HG03469 (cell line): Measurements from ENCODE around the gene ANTXR2.

ENCODE experiments used
- ATAC-seq: cut with Tn5 transposase; IDR thresholded peaks from one replicate; pipeline ENCODE4 v1.9.1; 2021; ENCODE audit warnings: mild to moderate bottlenecking, moderate library complexity, moderate number of reproducible peaks; ENCODE audit not compliant: unreplicated experiment

The ANTXR2 gene

DNA sequence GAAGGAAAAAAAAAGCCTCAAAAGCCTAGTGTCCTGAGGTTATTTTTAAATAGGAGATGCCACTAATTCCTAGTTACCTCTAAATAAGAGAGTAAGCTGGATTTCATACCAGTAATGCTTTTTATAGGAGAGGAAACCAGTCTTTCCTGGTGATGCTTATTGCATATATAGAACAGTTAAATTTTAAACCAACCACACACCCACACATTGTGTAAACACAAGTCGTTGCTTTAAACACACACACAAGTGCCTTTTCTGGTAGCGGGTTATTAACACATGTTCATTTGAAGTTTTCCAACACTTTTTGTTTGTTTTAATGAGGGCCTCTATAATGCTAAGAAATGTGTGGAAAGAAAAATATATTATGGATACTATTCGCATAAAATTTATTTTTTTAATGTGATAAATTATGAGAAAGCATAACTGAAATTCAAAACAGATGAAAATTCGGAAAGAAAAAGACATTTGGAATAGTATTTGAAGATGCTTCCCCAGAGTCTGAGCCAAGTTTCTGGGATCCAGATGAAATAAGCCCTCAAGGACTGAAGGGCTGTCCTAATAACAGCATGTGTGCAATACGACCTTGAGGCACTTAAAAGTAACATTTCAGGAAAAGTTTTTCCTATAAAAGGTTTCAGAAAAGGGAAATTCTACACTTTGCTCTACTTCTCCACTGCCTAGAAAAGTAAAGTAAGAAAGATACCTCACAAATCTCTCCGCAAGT lies 2.0 kb downstream of the ANTXR2 start:
- ATAC-seq: no peak

DNA sequence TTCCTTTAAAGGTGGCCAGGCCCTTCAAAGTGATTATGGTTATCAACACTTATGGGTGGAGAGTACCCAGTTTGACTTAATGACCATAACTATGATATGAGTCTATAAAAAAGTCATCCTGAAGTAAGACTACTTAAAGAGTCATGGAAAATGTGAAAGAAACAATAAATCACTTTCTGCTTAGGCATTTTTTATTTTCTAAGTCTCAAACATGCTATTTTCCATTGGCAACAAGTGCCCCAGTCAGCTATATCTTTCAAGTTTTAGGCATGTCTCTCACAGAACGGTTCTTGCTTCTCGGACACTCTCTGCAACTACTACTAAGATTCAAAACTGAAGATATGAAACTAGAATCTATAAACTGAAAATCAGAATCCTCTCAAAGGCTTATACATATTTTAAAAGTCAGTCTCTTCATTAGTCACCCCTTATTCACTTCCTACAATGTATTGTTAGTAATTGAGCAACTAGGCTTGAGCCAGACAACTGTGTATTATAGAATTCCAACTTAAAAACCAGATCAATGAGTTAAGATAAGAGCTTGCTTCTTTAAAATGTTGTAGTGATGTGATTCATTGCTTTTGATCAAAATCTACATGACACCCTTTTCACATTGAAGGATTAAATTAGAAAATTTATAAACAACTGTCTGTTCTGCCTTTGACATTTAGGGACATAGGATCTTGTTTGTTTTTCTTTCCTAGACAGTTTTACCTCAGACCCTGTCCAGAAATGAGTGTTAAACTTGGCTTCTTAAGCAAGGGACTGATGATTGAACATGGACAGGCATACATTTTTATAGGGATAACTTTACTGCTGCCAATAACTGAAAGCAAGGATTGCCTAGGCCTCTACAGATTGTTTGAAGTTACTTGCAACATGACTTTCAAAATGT lies 2.9 kb downstream of the ANTXR2 start:
- no peak for ATAC-seq

DNA sequence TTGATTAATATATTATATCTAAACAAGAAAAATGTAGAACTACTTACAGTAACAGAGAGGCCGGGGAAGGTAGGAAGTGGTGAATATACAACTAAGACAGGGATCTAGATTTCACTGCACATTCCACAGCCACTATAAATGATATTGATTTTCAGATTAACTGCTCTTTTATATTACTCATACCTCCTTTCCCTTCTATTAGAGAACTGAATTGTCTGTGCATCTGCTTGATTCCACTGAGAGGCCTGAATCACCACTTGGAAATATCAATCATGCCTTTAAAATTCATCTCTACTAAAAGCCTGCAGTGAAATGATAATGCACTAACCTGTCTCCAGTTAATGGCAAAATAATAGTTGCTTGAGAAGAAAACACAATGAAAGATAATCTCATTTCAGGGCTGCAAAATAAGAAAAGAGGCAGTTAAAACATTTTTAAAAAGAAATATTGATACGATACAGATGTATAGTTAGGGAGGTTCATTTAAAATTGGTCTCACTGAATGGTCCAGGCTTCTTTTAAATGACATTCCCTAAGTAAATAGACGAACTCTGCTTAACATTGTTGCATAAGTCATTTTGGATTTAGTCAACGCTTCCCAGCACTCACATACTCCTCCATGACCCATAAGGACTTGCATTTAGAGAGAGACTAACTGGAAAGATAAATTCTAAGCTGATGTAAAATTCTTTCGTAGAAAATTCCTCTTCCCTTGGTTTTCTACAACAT lies 3.8 kb downstream of the ANTXR2 start:
- ATAC-seq: no peak

DNA sequence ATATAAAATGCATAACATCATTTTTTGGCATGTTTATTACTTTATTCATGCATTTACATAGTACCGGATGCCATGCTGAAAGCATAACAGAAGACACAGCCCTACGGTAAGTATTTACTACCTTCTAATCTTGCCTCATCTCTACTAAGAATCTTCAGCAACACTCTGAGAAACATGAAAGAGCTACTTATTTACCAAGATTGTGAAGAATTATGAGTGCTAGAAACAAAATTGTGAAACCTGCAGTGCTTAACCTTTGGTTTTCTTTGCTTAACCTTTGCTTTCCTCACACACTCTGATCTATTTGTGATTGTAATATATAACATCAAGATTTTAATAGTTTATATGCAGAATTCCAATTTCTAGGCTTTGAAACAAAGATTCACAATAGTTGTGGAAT lies 7.4 kb downstream of the ANTXR2 start:
- no peak for ATAC-seq

DNA sequence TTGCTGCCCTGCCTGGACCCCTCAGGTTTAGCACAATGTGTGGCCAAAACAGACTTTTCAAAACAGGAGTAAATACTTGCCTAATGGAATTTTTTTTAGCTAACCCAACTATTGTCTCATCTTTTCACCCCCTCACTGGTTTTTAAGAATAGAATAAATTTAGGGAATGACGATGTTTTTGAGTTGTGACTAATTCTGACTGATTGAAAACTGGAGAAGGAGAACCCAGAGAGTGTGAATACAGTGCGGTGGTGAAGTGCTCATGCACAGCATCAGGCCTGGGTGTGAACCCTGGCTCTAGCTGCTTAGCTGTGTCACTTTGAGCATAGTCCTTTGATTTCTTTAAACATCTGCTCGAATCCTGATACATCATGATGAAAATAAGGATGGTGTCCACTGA lies 10.5 kb downstream of the ANTXR2 start:
- ATAC-seq: no peak

DNA sequence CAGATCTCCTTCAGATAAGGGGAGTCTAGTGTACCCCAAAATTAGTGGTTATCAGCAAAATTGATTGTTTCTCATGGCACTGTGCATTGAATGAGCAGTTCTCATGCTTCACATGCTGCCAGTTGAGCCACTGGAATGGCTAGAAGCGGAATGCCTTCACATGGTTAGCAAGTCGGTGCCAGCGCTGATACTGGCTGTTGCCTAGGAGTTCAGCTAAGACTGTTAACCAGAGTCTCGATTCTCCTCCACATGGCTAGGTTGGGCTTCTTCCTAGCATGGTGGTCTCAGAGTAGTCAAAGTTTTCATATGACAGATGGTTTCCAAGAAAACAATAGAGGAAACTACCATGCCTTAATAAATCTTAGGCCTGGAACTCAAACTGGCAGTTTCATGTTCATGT lies 12.2 kb downstream of the ANTXR2 start:
- no peak for ATAC-seq

DNA sequence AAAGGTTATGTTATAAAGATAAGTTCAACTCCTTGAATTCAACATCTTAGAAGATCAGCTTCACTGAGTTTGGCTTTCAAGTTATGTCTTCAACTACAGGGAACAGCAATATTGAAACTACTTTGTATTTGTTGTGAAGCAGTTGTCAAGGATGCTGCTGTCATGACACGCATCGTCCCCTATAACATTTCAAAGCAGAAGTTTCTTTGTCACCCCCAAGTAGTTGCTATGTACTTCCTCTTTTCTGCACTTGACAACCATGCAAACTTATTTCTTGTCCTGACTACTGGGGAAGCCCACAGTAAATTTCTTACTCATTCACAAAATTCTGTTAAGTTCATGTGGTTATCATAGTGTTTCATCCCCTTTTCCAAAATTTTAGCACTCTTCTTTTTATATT lies 14.3 kb downstream of the ANTXR2 start:
- peak; percentile 98 for ATAC-seq

DNA sequence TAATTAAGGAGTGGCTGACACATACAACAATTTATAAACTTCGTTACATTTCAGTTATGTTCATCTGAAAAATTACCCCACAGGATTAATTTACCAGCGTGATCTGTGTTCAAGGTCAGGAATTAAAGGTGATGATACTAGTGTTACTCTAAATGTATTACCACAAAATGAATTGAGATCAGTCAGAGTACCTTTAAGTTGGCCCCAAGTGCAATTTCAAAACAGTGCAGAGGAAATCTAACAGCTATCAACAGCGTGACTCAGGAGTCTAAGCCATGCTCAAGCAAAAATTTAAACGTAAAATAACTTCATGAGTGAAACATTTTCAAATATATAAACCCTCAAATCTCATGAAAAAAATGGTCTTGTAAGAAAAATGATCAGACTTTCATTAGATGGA lies 18.7 kb downstream of the ANTXR2 start:
- no peak for ATAC-seq

DNA sequence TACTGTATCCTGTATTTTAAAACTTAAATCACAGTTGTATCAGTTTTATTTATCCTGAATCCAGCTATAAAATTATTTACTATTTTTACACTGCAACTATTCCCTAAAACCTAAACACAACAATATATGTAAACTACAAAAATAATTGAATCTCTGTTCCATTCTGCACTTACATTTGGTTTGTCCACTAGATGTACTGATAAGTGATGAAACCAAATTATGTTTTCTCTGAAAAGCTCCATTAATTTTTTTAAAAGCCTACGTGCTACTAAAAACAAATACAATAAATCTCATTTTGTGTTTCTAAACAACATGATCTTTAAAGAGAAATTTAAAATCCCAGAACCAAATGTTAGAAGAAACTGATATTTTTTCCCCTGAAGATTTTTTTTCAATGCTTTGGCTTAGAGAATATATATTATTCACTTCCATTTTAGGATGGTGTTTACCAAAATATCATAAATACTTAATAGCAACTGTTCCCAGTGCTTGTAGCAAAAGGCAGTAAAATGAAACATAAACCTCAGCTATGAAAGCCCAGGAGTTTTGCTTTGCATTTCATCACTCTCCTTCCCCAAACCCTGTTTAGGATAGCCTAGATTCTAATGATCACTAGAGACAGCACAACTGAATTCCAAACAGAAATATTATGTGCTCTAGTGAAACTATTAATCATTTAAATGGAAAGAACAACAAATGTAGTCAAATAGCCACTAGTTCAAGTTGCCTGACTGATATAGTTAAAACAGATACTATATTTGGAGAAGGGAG lies 19.7 kb downstream of the ANTXR2 start:
- ATAC-seq: no peak

DNA sequence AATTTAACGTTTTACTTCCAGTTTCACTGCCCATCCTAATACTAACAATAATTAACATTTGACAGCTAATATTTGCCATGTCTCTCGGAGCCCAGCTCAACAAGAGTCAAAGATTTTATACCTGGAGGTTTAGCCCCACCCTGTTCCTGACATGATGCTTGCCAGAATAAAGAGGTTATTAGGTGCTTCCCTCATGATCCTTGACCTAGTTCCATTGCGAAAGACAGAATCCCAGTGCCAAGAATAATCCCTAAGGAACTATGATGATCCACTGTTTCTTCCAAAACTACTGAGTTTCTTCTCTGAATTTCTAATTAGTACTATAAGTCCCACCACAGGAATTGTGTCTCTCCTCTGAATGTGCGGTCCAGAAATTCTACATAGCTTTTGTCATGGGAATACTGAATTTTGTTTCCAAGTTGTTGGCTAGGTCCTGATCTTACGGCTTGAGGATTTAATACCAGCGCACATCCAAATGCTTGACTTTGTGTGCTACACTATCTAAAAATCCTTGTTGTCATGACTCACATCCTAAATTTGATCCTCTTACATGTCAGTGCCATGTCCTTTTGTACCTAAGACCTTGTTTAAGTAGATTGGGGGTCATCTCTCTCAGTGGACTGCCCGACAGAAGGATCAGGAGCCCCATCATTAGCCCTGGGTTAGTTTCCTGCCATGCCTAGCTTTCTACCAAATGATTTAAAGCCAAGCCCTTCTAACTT lies 23.1 kb downstream of the ANTXR2 start:
- no peak for ATAC-seq

DNA sequence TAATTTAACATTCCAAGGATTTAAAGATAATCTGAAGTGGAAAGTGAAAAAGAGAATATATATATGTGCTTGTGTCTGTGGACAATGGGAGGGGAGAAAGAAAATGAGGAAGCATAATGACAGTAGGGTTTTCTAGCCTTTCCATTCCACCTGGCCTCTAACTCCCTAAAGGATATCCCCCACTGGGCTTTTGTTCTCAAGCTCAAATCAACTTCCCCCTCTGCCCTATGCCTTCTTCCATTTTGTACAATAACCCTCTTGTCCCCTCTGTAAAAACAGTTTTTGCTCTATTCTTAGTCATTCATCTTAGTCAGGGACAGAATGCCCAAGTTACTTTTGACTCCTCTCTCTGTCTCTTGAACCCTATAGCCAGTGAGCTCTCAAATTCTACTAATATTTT lies 23.6 kb downstream of the ANTXR2 start:
- ATAC-seq: no peak

DNA sequence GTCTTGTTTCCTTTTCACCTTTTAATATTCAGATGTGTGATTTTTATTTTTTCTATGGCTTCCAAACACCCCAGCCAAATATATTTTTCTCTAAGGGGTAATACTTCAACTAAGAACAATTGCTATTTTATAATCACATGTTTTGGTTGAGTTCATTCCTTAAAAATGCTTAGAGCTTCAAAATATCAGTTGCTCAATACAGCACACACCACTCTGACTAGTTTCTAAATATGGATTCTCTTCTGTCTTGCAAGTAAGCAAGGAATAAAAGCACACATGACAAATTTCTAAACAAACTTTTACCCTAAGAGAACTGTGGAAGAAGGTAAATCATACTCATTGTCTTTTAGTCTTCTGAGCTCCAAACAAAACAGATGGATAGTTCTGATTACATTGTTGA lies 27.2 kb downstream of the ANTXR2 start:
- no peak for ATAC-seq

DNA sequence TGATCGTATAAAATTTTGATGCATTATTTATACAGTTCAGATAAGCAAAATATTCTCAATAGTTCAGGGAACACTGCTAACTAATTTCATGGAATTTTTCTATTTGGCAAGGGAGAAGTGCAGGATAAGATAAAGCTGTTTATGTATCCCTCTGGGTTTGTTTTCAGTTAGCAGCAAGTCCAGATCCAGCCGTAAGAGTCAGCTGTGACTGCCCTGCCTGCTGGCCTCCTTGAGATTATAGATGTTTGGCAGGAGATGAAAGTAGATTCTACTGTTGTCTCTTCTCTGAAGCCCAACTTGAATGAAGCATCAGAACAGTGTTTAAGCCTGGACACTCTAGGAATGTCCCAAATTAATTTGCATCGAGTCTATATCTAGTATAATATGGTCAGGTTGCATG lies 29.5 kb downstream of the ANTXR2 start:
- ATAC-seq: no peak

DNA sequence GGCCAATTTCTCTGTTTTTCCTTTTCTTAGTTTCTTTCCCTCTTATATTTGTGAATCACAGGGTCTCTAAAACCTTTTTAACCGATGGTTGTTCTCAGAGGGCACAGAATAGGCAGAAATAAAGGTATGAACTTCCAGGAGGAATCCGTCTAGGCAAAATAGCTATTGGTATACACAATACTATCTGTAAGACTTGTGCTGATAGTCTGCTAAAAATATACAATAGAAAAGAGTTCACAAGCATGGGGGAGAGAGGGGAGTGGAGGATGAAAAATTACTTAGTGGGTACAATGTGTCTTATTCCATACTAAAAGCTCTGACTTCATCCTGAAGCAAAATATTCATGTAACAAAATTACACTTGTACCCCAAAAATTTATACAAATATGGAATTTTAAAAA lies 30.2 kb downstream of the ANTXR2 start:
- no peak for ATAC-seq

DNA sequence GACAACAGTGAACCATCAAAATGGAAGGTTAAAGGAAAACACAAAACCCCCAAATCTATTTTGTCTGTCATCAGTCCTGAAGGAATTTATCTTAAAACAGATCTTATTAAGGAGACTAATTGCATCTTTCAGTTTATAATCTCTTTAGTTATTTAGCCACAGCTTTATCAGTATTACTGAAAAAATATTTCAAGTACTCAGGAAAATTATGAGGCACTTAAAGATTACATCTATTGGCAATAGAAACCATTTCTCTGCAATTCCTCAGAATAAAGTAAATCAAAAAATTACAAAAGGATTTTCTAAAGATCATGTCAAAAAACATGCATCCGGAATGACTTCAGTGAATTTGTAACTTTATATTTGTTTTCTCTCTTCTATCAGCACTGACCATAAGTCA lies 35.2 kb downstream of the ANTXR2 start:
- ATAC-seq: no peak

DNA sequence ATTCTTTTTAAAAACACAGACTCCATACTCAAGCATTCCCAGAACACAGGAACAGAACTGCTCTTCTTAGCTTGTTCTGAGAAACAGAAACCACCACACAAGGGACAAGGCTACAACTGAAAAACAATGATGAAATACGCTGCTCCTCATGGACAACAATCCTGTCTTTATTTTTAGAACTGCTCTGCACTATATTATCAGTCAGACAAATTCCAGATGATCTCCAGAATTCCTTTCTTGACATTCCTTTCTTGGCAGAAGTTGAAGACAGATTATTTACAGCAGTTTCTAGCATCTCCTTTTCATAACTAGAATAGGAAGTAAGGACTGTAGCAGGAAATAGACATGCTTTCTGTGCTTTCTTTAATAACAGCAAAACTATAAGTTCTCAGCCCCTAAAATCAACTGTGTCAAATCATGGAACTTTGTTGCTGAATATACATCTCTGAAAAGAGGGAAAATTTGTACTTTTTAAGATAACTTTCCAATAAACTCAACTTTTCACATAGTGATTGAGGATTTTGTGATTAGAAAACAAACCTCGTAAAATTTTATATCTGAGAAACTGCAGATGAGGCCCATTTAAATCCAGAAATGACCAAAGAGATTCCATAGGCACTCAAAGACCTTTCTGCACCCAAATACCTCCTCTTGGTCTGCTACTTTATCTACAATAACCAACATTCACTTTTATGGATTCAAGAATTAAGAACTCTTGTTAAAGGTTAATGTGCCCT lies 35.9 kb downstream of the ANTXR2 start:
- ATAC-seq: no peak

DNA sequence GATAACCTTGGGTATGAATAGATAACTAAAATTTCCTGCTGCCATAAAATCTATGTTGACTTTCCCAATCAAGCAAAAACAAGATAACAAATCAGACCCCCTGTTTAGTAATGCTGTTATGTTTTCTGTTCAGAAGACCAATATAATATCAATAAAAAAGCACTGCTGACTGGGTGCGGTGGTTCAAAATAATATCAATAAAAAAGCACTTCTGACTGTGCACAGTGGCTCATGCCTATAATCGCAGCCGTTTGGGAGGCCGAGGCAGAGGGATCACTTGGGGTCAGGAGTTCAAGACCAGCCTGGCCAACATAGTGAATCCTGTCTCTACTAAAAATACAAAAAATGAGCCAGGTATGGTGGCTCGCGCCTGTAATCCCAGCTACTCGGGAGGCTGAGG lies 36.7 kb downstream of the ANTXR2 start:
- no peak for ATAC-seq

DNA sequence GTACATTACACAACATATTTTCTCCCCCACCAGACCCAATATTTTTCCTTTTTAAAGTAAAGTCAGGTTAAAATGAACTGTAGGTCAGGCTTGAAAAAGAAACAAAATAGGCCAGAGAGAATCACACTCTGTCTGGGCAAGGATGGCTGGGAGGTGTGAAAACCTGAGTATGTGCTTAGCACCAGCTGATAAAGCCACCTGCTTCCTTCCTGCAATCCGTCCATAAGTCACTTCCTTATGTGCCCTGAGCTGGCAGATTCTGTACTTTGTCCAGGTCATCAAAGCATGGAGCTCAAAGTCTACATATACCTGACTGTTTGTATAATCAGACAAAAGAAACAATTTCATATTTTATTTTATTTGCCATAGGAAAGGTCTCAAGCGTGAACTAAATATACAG lies 37.7 kb downstream of the ANTXR2 start:
- ATAC-seq: no peak

DNA sequence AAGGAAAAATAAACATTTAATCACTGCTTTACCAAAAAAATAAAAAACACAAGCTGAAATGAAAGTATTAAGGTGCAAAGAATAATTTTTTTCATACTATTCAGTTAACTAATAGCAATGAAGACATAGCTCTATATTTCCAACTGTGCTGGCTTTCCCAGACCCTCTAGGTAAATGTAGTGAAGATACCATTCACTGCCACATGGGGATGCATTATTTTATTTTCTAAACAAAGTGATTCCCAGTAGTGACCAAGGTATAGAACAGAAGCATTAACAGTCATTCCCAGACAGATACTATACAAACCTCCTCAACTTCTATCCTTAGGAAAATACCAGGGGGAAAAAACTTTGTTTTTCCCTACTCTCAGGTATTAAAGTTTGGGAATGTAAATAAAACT lies 39.4 kb downstream of the ANTXR2 start:
- ATAC-seq: no peak

DNA sequence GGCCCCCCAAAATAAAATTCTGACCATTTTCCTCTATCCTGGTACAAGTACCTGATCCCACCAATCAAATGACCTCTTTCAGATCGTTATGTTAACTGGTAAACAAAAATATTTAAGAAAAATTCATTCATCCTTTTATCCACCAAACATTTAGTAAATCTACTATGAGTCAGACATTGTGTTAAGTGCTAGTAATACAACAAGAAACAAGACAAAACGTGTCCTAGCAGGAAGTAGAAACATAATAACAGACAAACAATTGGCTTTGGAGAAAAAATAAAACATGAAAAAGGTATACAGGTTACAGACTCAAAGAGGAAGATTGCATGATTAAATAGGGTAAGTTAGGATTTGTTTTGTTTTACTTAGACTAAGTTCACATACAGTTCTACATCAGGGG lies 43.7 kb downstream of the ANTXR2 start:
- no peak for ATAC-seq
